Hepatocyte (in vitro differentiated cells): Measurements from ENCODE around the gene NIPA2.

Experiments
- CTCF ChIP-seq: fragments of 200-600 bp; sonication (generic); IDR thresholded peaks from 2 replicates; pipeline ENCODE4 v1.5.1; 2016; ENCODE audit warnings: antibody characterized with exemption, mild to moderate bottlenecking; ENCODE audit not compliant: poor library complexity
- EZH2 ChIP-seq: fragments of 200-600 bp; sonication (generic); IDR thresholded peaks from 2 replicates; pipeline ENCODE4 v1.6.1; 2016; ENCODE audit warnings: antibody characterized with exemption, mild to moderate bottlenecking, borderline replicate concordance

- TF ChIP-seq CTCF (no peak), EZH2 (no peak)
These were observed 43.4 kb downstream of the NIPA2 start for GRCh38 chr15:22881739-22882440.
